GM12874 (cell line): ENCODE measurements around the gene PDPN.

Source experiments
- CTCF ChIP-seq: IDR thresholded peaks from 2 replicates; pipeline ENCODE4 v1.5.1; 2011; ENCODE audit warnings: low read depth, mild to moderate bottlenecking, control low read depth, low read length, moderate library complexity; ENCODE audit not compliant: insufficient read depth

The PDPN gene

GRCh38 chr1:13663969-13664368, 80.3 kb downstream of the PDPN start:
- TF ChIP-seq CTCF = no peak

- TF ChIP-seq CTCF = no peak
Measured at GRCh38 chr1:13664451-13664850, 80.8 kb downstream of the PDPN start.

- TF ChIP-seq CTCF = no peak
Measured at GRCh38 chr1:13666317-13666716, 82.7 kb downstream of the PDPN start.
